Placental pericyte (primary cell): Measurements from ENCODE around the gene ENG. TPM values are rescaled to one million over a fixed set of nuclear protein-coding genes. Genes with fewer than 3 reads are reported as not detected.

Experiments used
- small RNA-seq: library from RNA; depleted of rRNA; stranded (forward); fragments of <200 nt; gene quantifications from one replicate; pipeline ENCODE3, GENCODE V24; 2012; ENCODE audit warnings: low replicate concordance
- total RNA-seq: library from RNA; depleted of rRNA; stranded (reverse); fragments of >200 nt; gene quantifications from 2 replicates; pipeline ENCODE4 v1.2.3, GENCODE V29; 2012

ENG gene
- total RNA-seq, result 47.7 and 72.3 TPM in 2 replicates

DNA sequence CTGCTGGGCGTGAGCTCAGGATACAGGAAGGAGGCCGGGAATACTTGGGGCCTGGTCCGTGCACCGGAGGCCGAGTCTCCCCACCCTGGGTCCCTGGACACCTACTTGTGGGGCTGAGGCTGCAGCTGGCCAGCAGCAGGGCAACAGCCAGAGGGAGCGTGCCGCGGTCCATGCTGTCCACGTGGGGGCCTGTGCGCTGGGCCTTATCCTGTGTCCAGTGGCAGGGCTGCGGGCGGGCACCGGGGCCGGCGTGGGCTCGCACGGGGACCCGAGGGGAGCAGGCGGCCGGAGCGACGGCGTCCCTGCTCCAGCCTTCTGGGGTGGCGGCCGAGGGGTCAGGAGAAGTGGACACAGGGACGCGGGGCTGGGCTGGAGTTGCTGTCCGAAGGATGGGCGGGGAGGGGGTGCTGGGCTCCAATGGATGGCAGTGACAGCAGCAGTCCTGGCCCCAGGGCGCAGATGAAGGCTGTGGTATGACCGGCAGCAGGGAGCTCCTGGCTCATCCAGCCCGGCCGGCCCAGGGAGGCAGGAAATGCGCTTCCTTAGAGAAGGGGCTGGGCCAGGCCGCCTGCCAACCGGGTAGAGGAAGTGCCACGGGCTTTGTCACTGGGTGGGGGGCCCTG lies at the start of gene ENG:
TSS of gene ENG (minus strand) at position 475 of the 623 bp plus-strand sequence. CDS start at position 172, 303 bp downstream.

DNA sequence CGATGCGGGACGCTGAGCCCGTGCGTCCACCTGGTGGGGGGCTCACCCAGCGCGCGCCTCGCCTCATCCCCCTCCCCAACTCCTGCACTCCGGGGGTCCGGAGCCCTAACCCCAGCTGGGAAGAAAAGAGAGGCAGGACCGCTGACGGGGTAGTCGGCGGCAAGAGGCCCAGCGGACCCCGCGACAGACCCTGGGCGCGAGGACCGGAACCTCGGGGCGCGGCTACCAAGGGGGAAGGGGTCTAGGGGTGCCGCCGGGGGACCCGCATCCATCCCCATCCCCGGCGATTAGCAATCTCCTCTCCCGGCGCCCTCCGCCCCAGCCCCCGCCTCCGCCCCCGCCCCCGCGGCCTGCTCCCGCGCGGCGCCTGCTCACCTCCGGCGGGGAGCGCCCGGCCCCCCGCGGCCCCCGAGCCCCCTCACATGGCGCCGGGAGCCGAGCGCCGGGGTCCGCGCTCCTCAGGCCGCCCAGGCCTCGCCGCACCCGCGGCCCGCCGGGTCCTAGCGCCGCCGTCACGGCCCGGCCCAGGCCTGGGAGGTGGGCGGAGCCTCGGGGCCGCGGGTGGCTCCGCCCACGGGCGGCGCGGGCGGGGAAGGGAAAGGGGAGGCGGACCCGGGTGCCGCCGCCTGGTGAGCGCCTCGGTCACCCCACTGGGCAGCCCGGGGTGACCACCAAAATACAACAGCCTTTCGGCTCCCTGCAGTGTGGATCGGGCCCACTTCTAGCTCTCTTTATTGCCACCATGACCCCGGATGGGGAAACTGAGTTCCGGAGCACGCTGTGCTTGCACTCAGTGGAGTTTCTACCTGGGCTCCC lies 44.9 kb upstream of the ENG start, which contains the start of gene ST6GALNAC6:
TSS of gene ST6GALNAC6 (minus strand) at position 476 of the 816 bp plus-strand sequence. CDS start 1,622 bp downstream, outside the sequence.

DNA sequence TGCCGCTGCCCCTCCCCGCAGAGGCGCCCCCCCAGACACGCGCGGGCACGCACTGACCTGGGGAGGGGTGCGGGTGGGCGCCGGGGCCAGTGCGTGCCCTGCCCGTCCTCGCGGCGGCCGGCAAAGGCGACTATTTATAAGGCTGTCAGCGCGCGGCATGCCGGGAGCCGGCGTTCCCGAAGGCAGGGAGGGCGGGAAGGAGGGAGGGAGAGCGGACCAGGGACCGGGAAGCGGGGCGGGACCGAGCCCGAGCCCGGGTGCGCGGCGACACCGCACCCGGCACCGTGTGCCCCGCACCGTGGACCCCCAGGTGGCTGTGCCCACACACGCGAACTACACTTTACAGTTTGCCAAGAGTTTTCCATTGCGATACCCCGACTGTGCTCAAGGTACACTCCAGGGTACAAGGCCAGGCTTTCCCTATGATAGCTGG lies 23.1 kb upstream of the ENG start, which contains the start of gene AK1:
TSS of gene AK1 (minus strand) at position 110 of the 433 bp plus-strand sequence. CDS start 3,058 bp downstream, outside the sequence.

DNA sequence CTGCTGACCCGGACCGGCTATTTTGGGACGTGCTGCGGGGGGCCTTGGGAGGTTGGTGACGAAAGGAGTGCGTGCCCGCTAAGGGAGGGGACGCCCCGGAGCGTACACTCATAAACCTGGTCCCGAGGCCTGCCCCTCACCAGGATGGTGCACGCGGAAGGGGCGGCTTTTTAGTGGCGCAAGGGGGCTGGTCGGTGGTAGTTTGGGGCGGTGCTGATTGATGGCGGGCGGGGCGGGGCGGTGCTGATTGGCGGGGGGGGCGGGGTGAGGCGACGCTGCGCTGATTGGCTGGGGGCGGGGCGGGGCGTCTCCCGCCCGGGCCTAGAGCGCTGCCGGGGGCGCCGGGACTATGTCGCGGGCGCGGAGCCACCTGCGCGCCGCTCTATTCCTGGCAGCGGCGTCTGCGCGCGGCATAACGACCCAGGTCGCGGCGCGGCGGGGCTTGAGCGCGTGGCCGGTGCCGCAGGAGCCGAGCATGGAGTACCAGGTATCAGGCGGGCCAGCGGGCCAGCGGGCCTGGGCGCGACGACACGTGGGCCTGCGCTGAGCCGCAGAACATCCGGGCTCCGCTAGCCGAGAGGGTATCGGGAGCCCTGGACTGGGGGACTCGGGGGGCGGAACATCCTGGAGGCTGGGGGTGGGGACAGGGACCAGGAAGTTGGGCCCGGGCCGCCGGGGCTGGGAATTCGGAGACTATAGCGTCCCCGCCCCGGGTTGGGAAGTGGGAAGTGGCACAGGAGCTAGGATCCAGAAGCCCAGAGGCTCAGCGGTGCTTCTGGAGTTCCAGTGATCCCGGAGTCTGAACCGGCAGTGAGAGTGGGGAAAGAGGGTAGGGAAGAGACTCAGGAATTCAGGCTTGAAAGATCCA lies 51.6 kb downstream of the ENG start, which contains the start of gene FPGS:
TSS of gene FPGS (plus strand) at position 307 of the 868 bp plus-strand sequence. CDS start at position 350, 43 bp downstream.

DNA sequence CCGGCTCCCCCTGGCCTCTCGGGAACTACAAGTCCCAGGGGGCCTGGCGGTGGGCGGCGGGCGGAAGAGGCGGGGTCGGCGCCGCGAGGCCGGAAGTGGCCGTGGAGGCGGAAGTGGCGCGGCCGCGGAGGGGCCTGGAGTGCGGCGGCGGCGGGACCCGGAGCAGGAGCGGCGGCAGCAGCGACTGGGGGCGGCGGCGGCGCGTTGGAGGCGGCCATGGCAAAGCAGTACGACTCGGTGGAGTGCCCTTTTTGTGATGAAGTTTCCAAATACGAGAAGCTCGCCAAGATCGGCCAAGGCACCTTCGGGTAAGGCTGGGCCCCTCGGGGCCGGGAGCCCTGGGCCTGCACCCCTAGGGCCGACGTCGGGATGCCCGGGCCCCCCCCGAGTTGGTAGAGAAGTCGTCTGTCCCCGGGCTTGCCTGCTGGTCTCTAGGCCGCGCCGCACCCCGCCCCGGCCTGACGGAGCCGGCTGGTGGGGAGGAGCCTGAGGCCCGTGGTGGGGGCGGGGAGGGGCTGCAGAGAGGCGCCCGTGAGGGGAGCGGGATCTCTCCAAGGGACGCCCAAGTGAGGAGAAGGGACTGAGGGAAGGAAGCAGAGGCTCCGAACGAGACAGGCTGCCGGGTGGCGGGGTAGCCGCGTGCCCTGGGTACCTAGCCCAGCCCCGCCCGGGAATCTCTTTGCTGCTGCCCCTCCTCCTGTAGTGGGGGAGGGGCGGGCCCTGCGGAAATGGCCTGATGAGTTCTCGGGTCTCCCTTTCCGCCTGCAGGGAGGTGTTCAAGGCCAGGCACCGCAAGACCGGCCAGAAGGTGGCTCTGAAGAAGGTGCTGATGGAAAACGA lies 68.3 kb downstream of the ENG start, which contains the start of gene CDK9:
TSS of gene CDK9 (plus strand) at position 102 of the 840 bp plus-strand sequence. CDS start at position 217, 115 bp downstream.

DNA sequence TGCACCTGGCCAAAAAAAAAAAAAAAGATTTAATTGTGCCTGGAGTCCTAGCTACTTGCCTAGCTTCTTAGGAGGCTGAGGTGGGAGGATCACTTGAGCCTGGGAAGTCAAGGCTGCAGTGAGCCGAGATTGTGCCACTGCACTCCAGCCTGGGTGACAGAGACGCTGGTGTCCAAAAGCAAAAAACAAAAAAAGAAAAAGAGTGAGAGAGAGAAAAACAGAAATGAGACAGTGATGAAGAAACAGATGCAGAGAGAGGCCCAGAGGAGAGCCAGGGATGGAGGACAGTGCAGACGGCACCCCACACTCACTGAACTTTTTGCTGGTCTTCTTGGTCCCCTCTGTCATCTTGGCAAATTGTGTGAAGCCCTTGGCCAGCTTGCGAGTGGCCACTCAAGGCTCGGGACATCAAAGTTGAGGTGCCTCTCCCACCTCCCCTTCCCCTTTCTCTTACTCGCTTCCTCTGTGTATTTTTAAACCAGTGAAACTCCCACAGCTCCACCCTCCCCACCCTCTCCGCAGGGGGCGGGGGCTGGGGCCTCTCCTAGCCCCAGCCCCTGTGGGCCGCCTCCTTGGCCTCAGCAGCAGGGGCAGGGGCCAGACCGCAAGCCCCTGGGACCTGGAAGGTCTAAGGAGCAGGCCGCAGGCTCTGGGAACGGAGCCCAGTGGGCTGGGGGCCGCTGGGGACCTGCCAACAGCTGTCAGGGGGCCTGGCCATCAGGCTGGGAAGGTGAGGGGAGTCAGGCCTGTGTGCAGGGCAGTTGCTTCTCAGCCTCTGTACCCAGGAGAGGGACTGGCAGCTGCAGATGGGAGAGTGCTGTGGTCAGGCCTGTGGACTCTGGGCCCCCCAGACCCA lies 76.0 kb downstream of the ENG start, which contains the start of gene SH2D3C:
TSS of gene SH2D3C (minus strand) at position 387 of the 856 bp plus-strand sequence. CDS start at position 348, 39 bp downstream.

Small RNAs within 50 kb of the gene (small RNA-seq; reads per million reads assigned to genes)
- gene MIR4672 (0.75 reads per million, percentile 33 among the genes with 10 or more reads in this experiment), gene RF00019 (not detected), gene RNA5SP296 (not detected)

Other genes with a start within 250 kb of the ENG start
- 27.8 and 44.4 TPM in 2 replicates for gene STXBP1, start 242.4 kb downstream of the ENG start, total RNA-seq
- gene CFAP157, start 147.7 kb downstream of the ENG start, total RNA-seq, result not detected in 2 replicates
- 16.0 and 21.2 TPM in 2 replicates for gene PTRH1, start 139.0 kb downstream of the ENG start, total RNA-seq
- under 0.01 TPM in 1 of 2 replicates, not detected in the other for gene TTC16, start 138.6 kb downstream of the ENG start, total RNA-seq
- gene TOR2A, start 119.4 kb downstream of the ENG start, total RNA-seq, result 8.2 and 9.0 TPM in 2 replicates
- gene SH2D3C, start 76.0 kb downstream of the ENG start, total RNA-seq, result 0.22 TPM in 1 of 2 replicates, not detected in the other
- 51.1 and 70.5 TPM in 2 replicates for gene CDK9, start 68.6 kb downstream of the ENG start, total RNA-seq
- 98.4 and 114 TPM in 2 replicates for gene FPGS, start 51.8 kb downstream of the ENG start, total RNA-seq
- gene AK1, start 23.0 kb upstream of the ENG start, total RNA-seq, result 23.2 and 39.1 TPM in 2 replicates
- 39.6 and 44.8 TPM in 2 replicates for gene ST6GALNAC6, start 44.9 kb upstream of the ENG start, total RNA-seq
- gene ST6GALNAC4, start 62.4 kb upstream of the ENG start, total RNA-seq, result 40.1 and 95.6 TPM in 2 replicates
- gene PIP5KL1, start 76.1 kb upstream of the ENG start, total RNA-seq, result 1.8 and 2.7 TPM in 2 replicates
- 14.7 and 18.0 TPM in 2 replicates for gene DPM2, start 83.2 kb upstream of the ENG start, total RNA-seq
- 14.0 and 26.3 TPM in 2 replicates for gene EEIG1, start 126.3 kb upstream of the ENG start, total RNA-seq
- gene NAIF1, start 212.7 kb upstream of the ENG start, total RNA-seq, result 9.4 and 10.6 TPM in 2 replicates
- 24.3 and 36.1 TPM in 2 replicates for gene SLC25A25, start 213.6 kb upstream of the ENG start, total RNA-seq